Immature natural killer cell (primary cell): ENCODE data around the gene EHBP1L1. TPM values are rescaled to one million over a fixed set of nuclear protein-coding genes. Genes with fewer than 3 reads are reported as not detected.
A peak's percentile ranks its signal among the peaks of the same experiment; 100 is the strongest.

Source experiments
- DNase-seq, 3 donors: peaks; one replicate each; pipeline ENCODE4 v3.0.0; 2022; ENCODE audit warnings: mixed read lengths in 1 of 3
- H3K27ac Mint-ChIP-seq, 6 donors: one replicate each; pipeline ENCODE4 v1.8.0; 2020; ENCODE audit warnings: mixed read lengths in 6 of 6, mild to moderate bottlenecking in 5 of 6, inconsistent platforms in 4 of 6, moderate library complexity in 3 of 6
- H3K27me3 Mint-ChIP-seq, 3 donors: one replicate each; pipeline ENCODE4 v1.8.0; 2020 to 2021; ENCODE audit warnings: low read depth in 3 of 3, mild to moderate bottlenecking in 3 of 3, mixed read lengths in 3 of 3, moderate library complexity in 3 of 3, inconsistent platforms in 1 of 3
- H3K36me3 Mint-ChIP-seq, 3 donors: one replicate each; pipeline ENCODE4 v1.8.0; 2020; ENCODE audit warnings: mixed read lengths in 3 of 3, inconsistent platforms in 2 of 3, mild to moderate bottlenecking in 2 of 3
- H3K4me1 Mint-ChIP-seq, 2 donors: one replicate each; pipeline ENCODE4 v1.8.0; 2020; ENCODE audit warnings: inconsistent platforms in 2 of 2, mild to moderate bottlenecking in 2 of 2, mixed read lengths in 2 of 2, moderate library complexity in 1 of 2
- H3K4me3 Mint-ChIP-seq, 5 donors: one replicate each; pipeline ENCODE4 v1.8.0; 2020; ENCODE audit warnings: mild to moderate bottlenecking in 5 of 5, mixed read lengths in 5 of 5, inconsistent platforms in 3 of 5, moderate library complexity in 3 of 5
- H3K9me3 Mint-ChIP-seq, 6 donors: one replicate each; pipeline ENCODE4 v1.8.0; 2020; ENCODE audit warnings: mild to moderate bottlenecking in 6 of 6, mixed read lengths in 6 of 6, inconsistent platforms in 4 of 6, moderate library complexity in 3 of 6
- polyA plus RNA-seq, 3 donors: library from polyadenylated mRNA; unstranded; fragments of 300-500 nt; fragmentation: Illumina TruSeq; gene quantifications; one replicate each; pipeline ENCODE4 v1.2.3, GENCODE V29; 2021

Gene EHBP1L1
- polyA plus RNA-seq, 3 donors from 2014 or later: 14.8 to 19.3 (median 17.7) TPM

DNA sequence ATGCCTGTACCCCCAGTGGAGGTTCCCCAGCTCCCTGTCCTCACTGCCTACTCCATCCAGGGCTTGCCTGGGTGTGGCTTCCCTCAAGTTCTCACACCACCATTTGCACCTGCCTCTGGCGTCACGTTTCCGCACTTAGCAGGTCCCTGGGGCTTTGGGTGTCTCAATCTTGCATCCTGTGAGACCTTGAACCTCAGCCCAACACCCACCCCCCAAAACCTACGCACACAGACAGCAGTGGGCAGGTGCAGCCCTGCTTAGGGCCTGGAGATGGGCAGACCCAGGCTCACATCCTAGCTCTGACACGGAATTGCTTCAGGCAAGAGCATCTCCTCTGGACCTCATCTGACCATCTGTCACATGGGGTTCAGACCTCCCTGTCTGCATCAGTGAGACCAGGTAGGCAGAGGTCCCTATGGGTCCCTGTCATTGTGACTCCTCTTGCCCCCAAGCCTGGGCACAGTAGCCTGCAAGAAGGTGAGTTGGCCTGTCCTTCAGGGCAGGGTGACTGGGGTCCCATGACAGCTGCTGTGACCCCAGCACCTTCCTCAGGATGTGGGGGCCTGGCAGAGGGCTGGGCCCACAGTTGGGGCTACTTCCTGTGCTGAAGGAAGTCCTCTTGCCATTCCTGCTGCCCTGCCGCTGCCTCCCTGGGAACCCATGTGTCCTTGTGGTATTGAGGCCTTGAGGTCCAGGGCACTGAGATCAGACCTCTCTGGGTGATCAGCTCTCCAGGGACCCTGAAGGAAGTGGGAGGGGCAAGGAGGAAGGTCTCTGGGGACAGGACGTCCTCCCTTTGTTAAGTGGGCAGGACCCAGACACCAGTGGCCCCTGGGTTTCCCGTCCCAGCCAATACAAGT lies 64.0 kb downstream of the EHBP1L1 start:
- Mint-ChIP-seq H3K9me3 (no peaks in the 10 kb centered on the region), H3K27ac (peak overlapping the region; percentile 99 to 100 (median 100)), H3K4me1 (peaks cover 68 to 73% of the 10 kb centered on the region in 2 donors), H3K36me3 (peaks cover 0 to 20% (median 6%) of the 10 kb centered on the region in 3 donors), H3K27me3 (peaks cover 36 to 58% (median 51%) of the 10 kb centered on the region in 3 donors), H3K4me3 (peak overlapping the region; percentile 91 to 100 (median 92))
- DNase-seq: peak; percentile 97

- H3K4me3 Mint-ChIP-seq: peak overlapping the region; percentile 91 to 100 (median 92)
- H3K4me1 Mint-ChIP-seq: peaks cover 65 to 71% of the 10 kb centered on the region in 2 donors
Measured at GRCh38 chr11:65640483-65641296, 64.8 kb downstream of the EHBP1L1 start.

DNA sequence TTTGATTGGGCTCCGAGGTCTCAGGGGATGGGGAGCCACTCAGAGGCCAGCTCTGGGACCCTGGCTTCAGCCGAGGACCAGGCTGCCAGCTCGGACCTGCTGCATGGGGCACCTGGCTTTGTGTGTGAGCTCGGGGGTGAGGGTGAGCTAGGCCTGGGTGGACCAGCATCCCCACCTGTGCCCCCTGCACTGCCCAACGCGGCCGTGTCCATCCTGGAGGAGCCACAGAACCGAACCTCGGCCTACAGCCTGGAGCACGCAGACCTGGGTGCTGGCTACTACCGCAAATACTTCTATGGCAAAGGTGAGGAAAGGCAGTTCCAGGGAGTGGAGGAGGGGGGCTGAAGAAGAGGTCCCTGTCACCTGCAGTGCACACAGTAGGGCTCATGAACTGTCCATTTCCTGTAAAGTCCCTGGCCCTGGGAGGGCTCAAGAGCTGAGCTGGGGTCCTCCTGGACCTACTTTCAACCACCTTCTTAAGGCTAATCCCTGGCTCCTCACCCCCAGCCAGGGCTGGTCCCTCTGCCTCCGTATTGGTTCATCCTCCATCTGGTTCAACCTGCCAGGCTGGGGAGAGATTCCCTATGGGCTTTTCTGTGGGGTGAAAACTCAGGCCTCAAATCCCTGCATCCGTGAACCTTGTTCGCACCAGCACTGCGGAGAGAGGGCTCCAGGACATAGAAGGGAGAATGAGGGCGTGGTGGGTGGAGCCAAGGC lies 65.6 kb downstream of the EHBP1L1 start:
- DNase-seq: no peak
- peaks cover 0 to 24% (median 11%) of the 10 kb centered on the region in 3 donors for H3K36me3 Mint-ChIP-seq
- peak overlapping the region; percentile 92 to 100 (median 98) for H3K27ac Mint-ChIP-seq
- H3K27me3 Mint-ChIP-seq: peaks cover 41 to 65% (median 61%) of the 10 kb centered on the region in 3 donors
- H3K4me3 Mint-ChIP-seq: peak overlapping the region; percentile 85 to 96 (median 91)
- no peaks in the 10 kb centered on the region for H3K9me3 Mint-ChIP-seq
- peaks cover 65 to 71% of the 10 kb centered on the region in 2 donors for H3K4me1 Mint-ChIP-seq

More at GRCh38 chr11:65640483-65641296, 64.8 kb downstream of the EHBP1L1 start:
- Mint-ChIP-seq H3K27ac (peak overlapping the region; percentile 99 to 100 (median 100)), H3K9me3 (no peaks in the 10 kb centered on the region), H3K36me3 (peaks cover 0 to 23% (median 10%) of the 10 kb centered on the region in 3 donors), H3K27me3 (peaks cover 39 to 61% (median 59%) of the 10 kb centered on the region in 3 donors)
- DNase-seq: peak; percentile 84 to 87 (median 85)

Other genes with a start within 250 kb of the EHBP1L1 start
- 10 to 100 TPM; 44.9 to 63.5 (median 53.9) TPM for gene DPF2, start 242.2 kb upstream of the EHBP1L1 start, polyA plus RNA-seq
- gene TIGD3, start 221.3 kb upstream of the EHBP1L1 start, polyA plus RNA-seq: 1 to 10 TPM in 1 of 3 donors, under 1 TPM in 2; 0.90 to 1.2 (median 0.90) TPM
- 10 to 100 TPM in 2 of 3 donors, 1 to 10 TPM in 1; 4.5 to 16.0 (median 10.3) TPM for gene SLC25A45, start 193.4 kb upstream of the EHBP1L1 start, polyA plus RNA-seq
- 10 to 100 TPM; 62.8 to 73.5 (median 63.4) TPM for gene FRMD8, start 189.4 kb upstream of the EHBP1L1 start, polyA plus RNA-seq
- gene NEAT1, start 153.3 kb upstream of the EHBP1L1 start, polyA plus RNA-seq: 1 to 10 TPM in 2 of 3 donors, under 1 TPM in 1; 0.26 to 5.9 (median 1.4) TPM
- gene MALAT1, start 77.0 kb upstream of the EHBP1L1 start, polyA plus RNA-seq: 1,000 to 10,000 TPM; 1,459 to 3,517 (median 2,451) TPM
- 10 to 100 TPM; 17.8 to 52.5 (median 23.3) TPM for gene SCYL1, start 51.0 kb upstream of the EHBP1L1 start, polyA plus RNA-seq
- gene LTBP3, start 17.7 kb upstream of the EHBP1L1 start, polyA plus RNA-seq: 10 to 100 TPM in 2 of 3 donors, 1 to 10 TPM in 1; 3.3 to 21.0 (median 14.5) TPM
- gene ZNRD2, start 5.6 kb upstream of the EHBP1L1 start, polyA plus RNA-seq: 100 to 1,000 TPM in 2 of 3 donors, 10 to 100 TPM in 1; 100.0 to 138 (median 117) TPM
- gene FAM89B, start 3.5 kb upstream of the EHBP1L1 start, polyA plus RNA-seq: 100 to 1,000 TPM in 2 of 3 donors, 10 to 100 TPM in 1; 98.6 to 173 (median 158) TPM
- not detected for gene KCNK7, start 19.7 kb downstream of the EHBP1L1 start, polyA plus RNA-seq
- 10 to 100 TPM; 11.1 to 29.5 (median 12.3) TPM for gene MAP3K11, start 38.2 kb downstream of the EHBP1L1 start, polyA plus RNA-seq
- 10 to 100 TPM in 1 of 3 donors, under 1 TPM in 2; 0.14 to 11.7 (median 0.89) TPM for gene PCNX3, start 39.7 kb downstream of the EHBP1L1 start, polyA plus RNA-seq
- 100 to 1,000 TPM; 166 to 430 (median 222) TPM for gene SIPA1, start 62.0 kb downstream of the EHBP1L1 start, polyA plus RNA-seq
- gene RELA, start 86.9 kb downstream of the EHBP1L1 start, polyA plus RNA-seq: 10 to 100 TPM; 38.5 to 88.4 (median 41.8) TPM
- gene KAT5, start 136.2 kb downstream of the EHBP1L1 start, polyA plus RNA-seq: 10 to 100 TPM; 41.8 to 49.4 (median 47.7) TPM
- 100 to 1,000 TPM in 2 of 3 donors, 10 to 100 TPM in 1; 37.4 to 160 (median 124) TPM for gene RNASEH2C, start 144.7 kb downstream of the EHBP1L1 start, polyA plus RNA-seq
- 10 to 100 TPM in 1 of 3 donors, 1 to 10 TPM in 2; 7.6 to 20.8 (median 8.2) TPM for gene AP5B1, start 204.9 kb downstream of the EHBP1L1 start, polyA plus RNA-seq
- not detected for gene OVOL1, start 211.0 kb downstream of the EHBP1L1 start, polyA plus RNA-seq